Mucosa of descending colon (tissue), 3 donors: ENCODE results near the gene KCNK6. TPM values are rescaled to one million over a fixed set of nuclear protein-coding genes. Genes with fewer than 3 reads are reported as not detected.

ENCODE experiments used
- ATAC-seq: fragments of 200-7000 bp; cut with Tn5 transposase; one replicate; pipeline ENCODE4 v1.9.1; 2020; ENCODE audit warnings: mild to moderate bottlenecking, moderate library complexity
- DNase-seq, 3 donors: peaks; one replicate each; pipeline ENCODE4 v3.0.0-alpha.2; 2020
- H3K36me3 ChIP-seq: fragments of 200-600 bp; one replicate; pipeline ENCODE4 v1.8.0; 2021; ENCODE audit warnings: low read depth, mild to moderate bottlenecking
- H3K4me1 ChIP-seq: fragments of 200-600 bp; one replicate; pipeline ENCODE4 v1.8.0; 2021; ENCODE audit warnings: low read depth, mild to moderate bottlenecking
- H3K4me3 ChIP-seq: fragments of 200-600 bp; one replicate; pipeline ENCODE4 v1.8.0; 2021; ENCODE audit warnings: mild to moderate bottlenecking
- H3K9me3 ChIP-seq: fragments of 200-600 bp; one replicate; pipeline ENCODE4 v1.8.0; 2021; ENCODE audit warnings: mild to moderate bottlenecking
- intact Hi-C, 2 donors: fragments of 100-400 bp; cut with DNase I in 1 of 2; cut with micrococcal nuclease in 1 of 2; formaldehyde crosslinking; loops; one replicate each; pipeline versions ENCODE4 v1.11.0 to v1.11.1; 2022; cut with DNase I, micrococcal nuclease
- total RNA-seq, 3 donors: library from RNA; stranded (reverse); fragmentation: NEBNext Ultra II Directional in 2 of 3; extraction: Animal tissue kit (Norgen Biotek cat#: 25700) in 2 of 3; gene quantifications; one replicate each; pipeline versions ENCODE4 v1.2.1 to v1.2.4, GENCODE V29; 2021 to 2023
- TF ChIP-seq, protein P1 (sequence below): fragments of 200-600 bp; IDR thresholded peaks from one replicate; pipeline ENCODE4 v1.8.0; 2022; ENCODE audit warnings: antibody characterized with exemption, mild to moderate bottlenecking
- donor health status: DM: no; HTN: no; CAD: no; lungs with moderate emphysema.
- donor health status: DM: no; HTN: no; CAD: no.
- donor health status: DM: no; HTN: yes; CAD: no.

KCNK6 gene
- total RNA-seq, 3 donors from 2014 or later: 24.8 to 27.8 (median 25.6) TPM

- Histone ChIP-seq H3K4me3 (no peak overlapping the region), H3K4me1 (peaks cover 2% of the 10 kb centered on the region), H3K9me3 (no peaks in the 10 kb centered on the region), H3K36me3 (no peaks in the 10 kb centered on the region)
- no peak for DNase-seq
- intact Hi-C loops: no loop called here
- ATAC-seq: no peak
- TF ChIP-seq, protein P1, sequence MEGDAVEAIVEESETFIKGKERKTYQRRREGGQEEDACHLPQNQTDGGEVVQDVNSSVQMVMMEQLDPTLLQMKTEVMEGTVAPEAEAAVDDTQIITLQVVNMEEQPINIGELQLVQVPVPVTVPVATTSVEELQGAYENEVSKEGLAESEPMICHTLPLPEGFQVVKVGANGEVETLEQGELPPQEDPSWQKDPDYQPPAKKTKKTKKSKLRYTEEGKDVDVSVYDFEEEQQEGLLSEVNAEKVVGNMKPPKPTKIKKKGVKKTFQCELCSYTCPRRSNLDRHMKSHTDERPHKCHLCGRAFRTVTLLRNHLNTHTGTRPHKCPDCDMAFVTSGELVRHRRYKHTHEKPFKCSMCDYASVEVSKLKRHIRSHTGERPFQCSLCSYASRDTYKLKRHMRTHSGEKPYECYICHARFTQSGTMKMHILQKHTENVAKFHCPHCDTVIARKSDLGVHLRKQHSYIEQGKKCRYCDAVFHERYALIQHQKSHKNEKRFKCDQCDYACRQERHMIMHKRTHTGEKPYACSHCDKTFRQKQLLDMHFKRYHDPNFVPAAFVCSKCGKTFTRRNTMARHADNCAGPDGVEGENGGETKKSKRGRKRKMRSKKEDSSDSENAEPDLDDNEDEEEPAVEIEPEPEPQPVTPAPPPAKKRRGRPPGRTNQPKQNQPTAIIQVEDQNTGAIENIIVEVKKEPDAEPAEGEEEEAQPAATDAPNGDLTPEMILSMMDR: no peak
Observed at GRCh38 chr19:38307076-38307475, 12.6 kb upstream of the KCNK6 start.

- Histone ChIP-seq H3K36me3 (no peaks in the 10 kb centered on the region), H3K4me1 (peaks cover 2% of the 10 kb centered on the region), H3K9me3 (no peaks in the 10 kb centered on the region), H3K4me3 (no peak overlapping the region)
- intact Hi-C loops: no loop called here
- no peak for ATAC-seq
- DNase-seq: no peak
- TF ChIP-seq, protein P1: no peak
Observed at GRCh38 chr19:38307597-38307996, 12.0 kb upstream of the KCNK6 start.

GRCh38 chr19:38308006-38308766 lies 11.5 kb upstream of the KCNK6 start:
- TF ChIP-seq, protein P1: no peak
- Histone ChIP-seq H3K4me1 (no peaks in the 10 kb centered on the region), H3K36me3 (no peaks in the 10 kb centered on the region), H3K9me3 (no peaks in the 10 kb centered on the region), H3K4me3 (no peak overlapping the region)
- no peak for DNase-seq
- intact Hi-C loops: no loop called here
- no peak for ATAC-seq

- Histone ChIP-seq H3K4me1 (no peaks in the 10 kb centered on the region), H3K4me3 (no peak overlapping the region), H3K36me3 (no peaks in the 10 kb centered on the region), H3K9me3 (no peaks in the 10 kb centered on the region)
- TF ChIP-seq, protein P1: no peak
- intact Hi-C loops: no loop called here
- DNase-seq (no peak), ATAC-seq (no peak)
Observed at GRCh38 chr19:38308926-38309614, 10.6 kb upstream of the KCNK6 start.

- intact Hi-C loops: no loop called here
- no peak overlapping the region for H3K4me3 ChIP-seq
- ATAC-seq: no peak
Observed at GRCh38 chr19:38309615-38310278, 9.9 kb upstream of the KCNK6 start.

More at GRCh38 chr19:38309615-38310278, 9.9 kb upstream of the KCNK6 start:
- Histone ChIP-seq H3K9me3 (no peaks in the 10 kb centered on the region), H3K36me3 (no peaks in the 10 kb centered on the region), H3K4me1 (peaks cover under 1% of the 10 kb centered on the region)
- TF ChIP-seq, protein P1: no peak
- DNase-seq: no peak
